HG03095 (cell line): ENCODE results near the gene TMCO4.

ENCODE experiments used
- ATAC-seq: cut with Tn5 transposase; IDR thresholded peaks from one replicate; pipeline ENCODE4 v1.9.1; 2021; ENCODE audit warnings: moderate library complexity; ENCODE audit not compliant: unreplicated experiment

The TMCO4 gene

DNA sequence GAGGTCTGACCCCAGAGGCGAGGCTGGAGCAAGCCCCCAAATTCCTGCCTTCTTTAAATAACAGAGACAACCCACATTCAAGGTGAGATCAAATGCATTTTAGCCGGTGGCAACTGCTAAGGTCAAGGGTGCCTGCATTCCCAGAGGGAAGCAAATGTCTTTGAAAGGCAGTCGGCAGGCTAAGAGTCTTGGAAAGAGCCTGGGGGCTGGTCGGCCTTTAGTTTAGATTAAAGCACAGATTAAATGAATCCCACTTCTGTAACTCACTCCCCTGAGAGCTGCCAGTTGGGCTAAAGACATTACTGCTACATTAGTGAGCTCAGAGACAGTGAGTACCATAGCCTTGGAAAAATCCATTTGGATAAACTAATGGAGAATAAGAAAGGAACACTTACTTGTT is 75.8 kb downstream of the TMCO4 start:
- ATAC-seq: no peak

GRCh38 chr1:19720973-19721372 is 78.7 kb downstream of the TMCO4 start:
- no peak for ATAC-seq

DNA sequence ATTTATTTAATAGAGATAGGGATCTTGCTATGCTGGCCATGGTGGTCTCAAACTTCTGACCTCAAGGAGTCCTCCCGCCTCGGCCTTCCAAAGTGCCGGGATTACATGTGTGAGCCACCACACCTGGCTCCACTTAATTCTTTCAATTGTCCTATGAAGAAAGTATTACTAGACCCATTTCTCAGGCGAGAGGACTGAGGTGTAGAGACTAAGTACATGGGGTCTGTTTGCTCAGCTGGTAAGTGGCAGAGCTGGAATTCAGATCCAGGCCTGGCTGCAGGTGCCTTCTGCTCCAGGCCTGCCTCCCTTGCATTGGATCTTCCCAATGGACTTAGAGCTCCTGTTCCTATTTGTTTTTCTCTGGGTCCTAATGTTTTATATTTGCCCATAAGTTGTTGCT is 79.5 kb downstream of the TMCO4 start:
- ATAC-seq: no peak

DNA sequence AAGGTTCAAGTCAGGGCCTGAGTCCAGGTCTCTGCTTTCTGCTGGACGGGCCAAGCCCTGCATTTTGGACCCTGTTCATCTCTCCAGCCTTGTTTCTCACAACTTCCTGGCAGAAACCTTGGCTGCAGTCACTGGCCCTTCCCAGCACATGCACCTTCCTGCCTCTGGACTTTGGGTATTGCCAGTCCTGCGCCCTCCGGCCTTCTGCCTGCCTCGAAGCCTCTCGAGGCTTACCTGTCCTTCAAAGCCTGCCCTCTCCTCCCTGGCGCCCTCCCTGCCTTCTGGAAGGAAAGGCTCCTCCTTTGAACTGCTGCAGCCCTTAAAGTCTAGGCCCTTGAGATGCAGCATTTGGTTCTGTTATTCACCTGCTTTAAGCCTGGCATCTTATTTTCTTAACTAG is 82.2 kb downstream of the TMCO4 start:
- no peak for ATAC-seq

DNA sequence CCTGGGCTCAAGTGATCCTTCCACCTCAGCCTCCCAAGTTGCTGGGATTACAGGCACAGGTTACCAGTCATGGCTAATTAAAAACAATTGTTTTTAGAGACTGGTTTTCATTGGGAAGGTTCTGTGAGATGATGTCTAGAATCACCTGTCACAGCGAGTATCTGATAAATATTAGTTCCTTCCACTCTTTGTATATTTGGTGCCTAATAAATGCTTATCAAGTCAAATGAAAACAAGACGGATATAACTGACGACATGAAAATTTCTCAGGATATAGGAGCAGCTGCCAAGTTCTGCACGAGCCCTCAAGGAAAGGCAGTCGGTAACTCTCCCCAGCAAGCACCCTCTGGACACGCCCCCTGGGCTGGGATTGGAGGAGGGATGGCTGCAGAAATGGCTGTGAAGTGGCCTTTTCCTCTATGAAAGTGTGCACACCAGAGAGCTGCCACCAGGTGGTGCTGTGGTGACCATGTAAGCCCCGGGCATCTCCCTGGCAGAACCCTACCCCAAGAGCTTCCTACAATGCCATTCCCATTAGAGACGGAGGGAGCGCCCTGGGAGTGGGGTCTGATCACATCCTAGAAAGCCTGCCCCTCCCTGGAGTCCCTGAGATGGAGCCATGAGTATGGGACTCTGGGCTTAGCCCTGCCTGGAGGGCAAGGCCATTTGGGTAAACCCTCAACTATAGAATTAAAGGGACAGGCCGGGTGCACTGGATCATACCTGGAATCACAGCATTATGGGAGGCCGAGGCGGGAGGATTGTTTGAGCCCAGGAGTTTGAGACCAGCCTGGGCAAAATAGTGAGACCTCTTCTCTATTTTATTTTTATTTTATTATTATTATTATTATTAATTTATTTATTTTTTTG is 84.1 kb downstream of the TMCO4 start:
- peak; percentile 40 for ATAC-seq

DNA sequence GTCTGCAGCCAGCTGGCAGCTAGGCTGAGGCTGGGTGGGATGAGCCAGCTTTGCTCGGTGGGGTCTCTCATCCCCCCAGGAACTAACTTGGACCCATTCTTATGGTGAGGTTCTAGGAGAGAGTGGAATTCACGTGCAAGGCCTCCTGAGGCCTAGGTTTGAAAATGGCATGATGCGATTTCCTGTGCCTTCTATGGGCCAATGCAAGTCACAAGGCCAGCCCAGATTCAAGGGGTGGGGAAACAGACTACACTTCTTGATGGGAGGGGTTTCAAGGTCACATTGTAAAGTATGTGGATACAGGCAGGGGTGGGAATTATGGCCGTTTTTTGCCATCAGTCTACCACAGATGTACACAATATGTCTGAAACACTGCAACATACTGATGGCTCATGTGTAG is 86.8 kb downstream of the TMCO4 start:
- no peak for ATAC-seq

- no peak for ATAC-seq
Observed at GRCh38 chr1:19710825-19711611, 88.7 kb downstream of the TMCO4 start.

- ATAC-seq: no peak
Observed at GRCh38 chr1:19709260-19709793, 90.4 kb downstream of the TMCO4 start.

DNA sequence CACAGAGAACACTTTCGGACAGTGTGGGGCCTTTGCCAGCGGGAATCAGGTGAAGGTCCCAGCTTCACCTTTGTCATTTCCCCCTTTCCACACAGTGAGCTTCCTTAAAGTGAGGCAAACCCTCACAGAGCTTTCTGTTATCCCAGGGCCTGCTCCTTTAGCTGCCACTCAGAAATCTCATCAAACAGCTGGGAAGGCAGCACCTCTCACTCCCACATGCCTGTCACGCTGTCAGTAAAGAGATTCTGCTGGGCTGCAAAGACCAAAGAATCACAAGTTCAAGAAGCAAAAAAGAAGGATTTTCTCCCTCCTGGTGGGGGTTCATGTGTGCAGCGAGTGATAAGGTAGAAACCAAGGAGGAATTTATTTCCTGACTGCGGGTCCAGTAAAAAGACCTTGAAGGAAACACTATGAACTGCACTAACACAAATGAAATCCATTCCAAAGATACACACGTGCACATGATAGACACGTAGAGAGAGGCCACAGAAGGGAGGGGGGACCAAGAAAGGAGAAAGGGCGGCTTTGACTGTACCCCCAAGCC is 91.1 kb downstream of the TMCO4 start:
- ATAC-seq: no peak

- no peak for ATAC-seq
Observed at GRCh38 chr1:19706136-19706535, 93.6 kb downstream of the TMCO4 start.

- no peak for ATAC-seq
Observed at GRCh38 chr1:19705464-19705863, 94.3 kb downstream of the TMCO4 start.

GRCh38 chr1:19704247-19705113 is 95.2 kb downstream of the TMCO4 start:
- ATAC-seq: no peak

GRCh38 chr1:19703280-19703679 is 96.4 kb downstream of the TMCO4 start:
- no peak for ATAC-seq

DNA sequence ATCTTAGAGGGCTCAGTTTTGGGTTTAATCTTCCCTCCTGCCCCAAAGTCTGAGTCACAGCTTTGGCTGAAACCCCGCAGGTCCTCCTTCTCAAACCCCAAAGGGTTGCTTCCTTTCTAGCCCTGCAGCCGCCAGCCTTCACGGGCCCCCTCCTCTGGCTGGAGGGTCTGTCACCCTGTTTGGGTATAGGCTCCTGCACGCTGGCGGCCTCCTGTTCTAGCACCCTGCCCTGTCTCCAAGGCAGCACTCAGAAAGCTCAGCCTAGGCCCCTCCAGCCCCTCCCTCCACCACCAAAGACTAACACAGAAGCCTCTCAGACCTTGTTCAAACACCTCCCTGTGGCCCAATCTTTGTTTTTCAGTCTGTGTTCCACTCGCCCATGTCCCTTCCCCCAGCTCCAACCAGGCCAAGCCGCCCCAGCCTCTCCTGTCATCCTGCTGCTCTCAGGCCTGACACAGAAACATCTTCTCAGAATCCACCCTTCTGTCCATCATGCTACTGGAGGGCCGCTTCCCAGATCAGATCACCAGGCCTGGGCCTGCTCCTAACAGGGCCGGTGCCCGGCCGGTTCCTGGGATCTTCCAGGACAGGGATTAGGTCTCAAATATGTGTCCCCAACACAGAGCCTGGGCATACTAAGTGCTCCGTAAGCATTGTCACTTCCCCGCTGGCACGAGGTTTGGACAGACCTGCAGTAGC is 99.5 kb downstream of the TMCO4 start:
- ATAC-seq: no peak

DNA sequence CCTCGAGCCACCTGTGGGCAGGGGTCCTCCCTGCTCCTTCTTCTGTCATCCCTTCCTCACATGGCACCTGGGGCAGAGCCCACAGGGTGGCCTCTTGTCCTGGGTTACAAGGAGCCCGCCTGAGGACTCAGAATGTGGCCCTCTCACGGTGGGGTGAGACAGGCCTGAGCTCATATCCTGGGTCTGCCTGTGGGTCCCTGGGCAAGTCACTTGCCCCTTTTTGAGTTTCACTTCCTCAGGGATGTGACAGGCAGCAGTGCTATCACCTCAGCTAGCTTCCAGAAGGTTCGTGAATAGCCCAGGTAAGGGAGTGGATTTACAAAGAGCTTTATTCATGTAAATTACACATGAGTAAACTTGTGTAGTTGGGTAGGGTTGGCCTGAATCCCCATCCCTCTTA is 101.5 kb downstream of the TMCO4 start:
- no peak for ATAC-seq

DNA sequence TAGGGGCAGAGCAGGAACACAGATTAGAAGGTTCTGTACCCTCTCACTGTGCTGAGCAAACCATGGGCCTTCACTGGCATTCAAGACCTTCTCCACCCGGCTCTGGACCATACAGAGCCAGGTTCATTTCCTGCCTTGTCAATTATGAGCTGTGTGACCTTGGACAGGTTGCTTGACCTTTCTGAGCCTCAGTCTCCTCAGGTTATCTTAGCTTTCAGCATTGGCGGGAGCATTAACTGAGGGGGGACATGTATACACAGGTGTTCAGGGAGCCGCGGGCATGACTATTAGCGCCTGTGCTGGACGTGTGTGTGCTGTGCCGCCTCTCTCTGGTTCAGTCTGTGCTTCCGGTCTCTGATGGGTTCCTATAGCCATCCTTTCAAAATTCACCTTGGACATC is 102.9 kb downstream of the TMCO4 start:
- no peak for ATAC-seq

GRCh38 chr1:19695772-19696171 is 103.9 kb downstream of the TMCO4 start:
- ATAC-seq: no peak

GRCh38 chr1:19694298-19694697 is 105.4 kb downstream of the TMCO4 start:
- ATAC-seq: no peak

GRCh38 chr1:19690342-19690741 is 109.4 kb downstream of the TMCO4 start:
- ATAC-seq: no peak

DNA sequence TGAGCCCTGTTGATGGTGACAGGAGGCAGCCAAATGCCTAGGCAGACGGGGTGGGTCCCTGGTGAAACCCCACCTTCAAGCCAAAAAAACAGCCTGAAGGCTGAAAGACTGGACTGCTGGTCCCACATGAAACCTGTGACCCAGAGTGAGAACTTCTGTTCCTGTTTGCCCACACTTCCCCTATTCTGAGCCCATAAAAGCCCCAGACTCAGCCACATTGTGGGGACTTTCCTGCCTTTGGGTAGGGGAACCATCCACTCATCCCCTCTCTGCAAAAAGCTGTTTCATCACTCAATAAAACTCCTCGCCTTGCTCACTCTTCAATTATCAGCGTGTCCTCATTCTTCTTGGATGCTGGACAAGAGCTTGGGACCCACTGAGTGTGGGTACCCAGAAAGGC is 109.9 kb downstream of the TMCO4 start:
- ATAC-seq: no peak
